Stimulated activated CD4-positive, alpha-beta T cell treated with anti-CD3 and anti-CD28 coated beads, Interleukin-12 subunit alpha, Interleukin-12 subunit beta, amount 100 ng/mL, for 24 hours (primary cell): ENCODE measurements around the gene WDR17.

Experiments
- DNase-seq, 2 experiments: peaks; one replicate each; pipeline ENCODE4 v3.0.0-alpha.2; 2020; ENCODE audit warnings: low read depth in 2 of 2

WDR17 gene

GRCh38 chr4:176065435-176066291 is at the start of gene WDR17:
Gene WDR17 (plus strand): TSS chr4:176065841. CDS start chr4:176111581, 45,740 bp downstream.
- peak; percentile 65 to 76 for DNase-seq

- no peak for DNase-seq
These were observed 49.0 kb upstream of the WDR17 start for GRCh38 chr4:176016601-176017000.

GRCh38 chr4:176020481-176021085 is 45.1 kb upstream of the WDR17 start:
- no peak for DNase-seq

- DNase-seq, result no peak
These were observed 35.2 kb upstream of the WDR17 start for GRCh38 chr4:176030391-176030790.

- DNase-seq, result no peak
These were observed 33.7 kb upstream of the WDR17 start for GRCh38 chr4:176031922-176032321.

GRCh38 chr4:176032454-176032853 is 33.2 kb upstream of the WDR17 start:
- no peak for DNase-seq

GRCh38 chr4:176034499-176034898 is 31.1 kb upstream of the WDR17 start:
- no peak for DNase-seq

- no peak for DNase-seq
These were observed 30.7 kb upstream of the WDR17 start for GRCh38 chr4:176034936-176035335.

- no peak for DNase-seq
These were observed 28.9 kb upstream of the WDR17 start for GRCh38 chr4:176036585-176037205.

- DNase-seq, result no peak
These were observed 26.9 kb upstream of the WDR17 start for GRCh38 chr4:176038789-176039188.

- DNase-seq, result no peak
These were observed 23.4 kb upstream of the WDR17 start for GRCh38 chr4:176042195-176042594.

- DNase-seq, result no peak
These were observed 21.6 kb upstream of the WDR17 start for GRCh38 chr4:176043838-176044588.

- DNase-seq, result no peak
These were observed 21.1 kb upstream of the WDR17 start for GRCh38 chr4:176044589-176044951.

- no peak for DNase-seq
These were observed 17.0 kb upstream of the WDR17 start for GRCh38 chr4:176048631-176049030.

- DNase-seq, result no peak
These were observed 12.9 kb upstream of the WDR17 start for GRCh38 chr4:176052744-176053143.

GRCh38 chr4:176053785-176054184 is 11.9 kb upstream of the WDR17 start:
- DNase-seq, result no peak

- DNase-seq, result no peak
These were observed 10.7 kb upstream of the WDR17 start for GRCh38 chr4:176054942-176055341.

GRCh38 chr4:176063718-176064117 is 1.9 kb upstream of the WDR17 start:
- no peak for DNase-seq

- DNase-seq, result no peak
These were observed 1.1 kb upstream of the WDR17 start for GRCh38 chr4:176064539-176064938.

GRCh38 chr4:176066757-176067156 is 1.1 kb downstream of the WDR17 start:
- DNase-seq, result no peak

- DNase-seq, result no peak
These were observed 11.9 kb downstream of the WDR17 start for GRCh38 chr4:176077561-176077960.

GRCh38 chr4:176084769-176085168 is 19.1 kb downstream of the WDR17 start:
- DNase-seq, result no peak
